Endodermal cell (in vitro differentiated cells): Measurements from ENCODE around the gene PBXIP1. TPM values are rescaled to one million over a fixed set of nuclear protein-coding genes. Genes with fewer than 3 reads are reported as not detected.
A peak's percentile ranks its signal among the peaks of the same experiment; 100 is the strongest.

ENCODE experiments used
- DNase-seq: peaks from one replicate; pipeline ENCODE4 v3.0.0-alpha.2; 2017
- H3K27ac ChIP-seq: 2 replicates; pipeline ENCODE4 v1.5.1; 2013; ENCODE audit warnings: mild to moderate bottlenecking, low read depth, low read length, moderate library complexity
- H3K27me3 ChIP-seq: 2 replicates; pipeline ENCODE4 v1.6.1; 2013; ENCODE audit warnings: mild to moderate bottlenecking, low read length, moderate library complexity; ENCODE audit not compliant: insufficient read depth, control insufficient read depth, poor library complexity, severe bottlenecking
- H3K36me3 ChIP-seq: 2 replicates; pipeline ENCODE4 v1.7.0; 2013; ENCODE audit warnings: mild to moderate bottlenecking, low read length, moderate library complexity; ENCODE audit not compliant: control insufficient read depth, insufficient read depth
- H3K4me1 ChIP-seq: one replicate; pipeline ENCODE4 v1.7.0; 2013; ENCODE audit warnings: low read length; ENCODE audit not compliant: control insufficient read depth, insufficient read depth
- H3K4me3 ChIP-seq: 2 replicates; pipeline ENCODE4 v1.5.1; 2013; ENCODE audit warnings: mild to moderate bottlenecking, low read length, moderate library complexity
- H3K9ac ChIP-seq: 2 replicates; pipeline ENCODE4 v1.6.1; 2013; ENCODE audit warnings: mild to moderate bottlenecking, low read length, moderate library complexity; ENCODE audit not compliant: poor library complexity, severe bottlenecking; ENCODE audit errors: extremely low read depth
- H3K9me3 ChIP-seq: 2 replicates; pipeline ENCODE4 v1.6.1; 2013; ENCODE audit warnings: mild to moderate bottlenecking, low read length, moderate library complexity; ENCODE audit not compliant: control insufficient read depth
- H3K27ac Mint-ChIP-seq: 2 replicates; pipeline ENCODE4 v1.8.0; 2020; ENCODE audit warnings: mixed read lengths
- H3K27me3 Mint-ChIP-seq: 2 replicates; pipeline ENCODE4 v1.8.0; 2021; ENCODE audit warnings: mild to moderate bottlenecking, mixed read lengths; ENCODE audit not compliant: insufficient read depth
- H3K36me3 Mint-ChIP-seq: 2 replicates; pipeline ENCODE4 v1.8.0; 2020; ENCODE audit warnings: low read depth, mixed read lengths
- H3K4me1 Mint-ChIP-seq: 2 replicates; pipeline ENCODE4 v1.8.0; 2020; ENCODE audit warnings: mixed read lengths
- H3K4me3 Mint-ChIP-seq: 2 replicates; pipeline ENCODE4 v1.8.0; 2020; ENCODE audit warnings: mild to moderate bottlenecking, moderate library complexity, mixed read lengths
- H3K9me3 Mint-ChIP-seq: 2 replicates; pipeline ENCODE4 v1.8.0; 2020; ENCODE audit warnings: mild to moderate bottlenecking, mixed read lengths
- WGBS, 2 experiments: methylation state at CpG; one replicate each; pipeline versions ENCODE4 v1.1.5 to v1.1.7; 2013; ENCODE audit warnings: missing lambda C conversion rate in 2 of 2, mixed read lengths in 1 of 2; ENCODE audit not compliant: insufficient coverage in 1 of 2, insufficient read length in 1 of 2; 5-methylcytosine and 5-hydroxymethylcytosine counted together
- total RNA-seq, 2 donors: library from RNA; stranded (reverse); fragmentation: NEBNext Ultra II Directional in 1 of 2; extraction: Animal tissue kit (Norgen Biotek cat#: 25700) in 1 of 2; gene quantifications; 2 replicates in 1 of 2; 3 replicates in 1 of 2; pipeline ENCODE4 v1.2.1, GENCODE V29; 2021
- TF ChIP-seq, protein P1 (sequence below): fragments of 200-600 bp; sonication (generic); conservative IDR thresholded peaks from 2 replicates; pipeline ENCODE4 v1.5.0; 2021; ENCODE audit warnings: antibody characterized with exemption, mild to moderate bottlenecking

The PBXIP1 gene
- total RNA-seq, 2 donors from 2014 or later, result 42.5 to 61.3 TPM

DNA sequence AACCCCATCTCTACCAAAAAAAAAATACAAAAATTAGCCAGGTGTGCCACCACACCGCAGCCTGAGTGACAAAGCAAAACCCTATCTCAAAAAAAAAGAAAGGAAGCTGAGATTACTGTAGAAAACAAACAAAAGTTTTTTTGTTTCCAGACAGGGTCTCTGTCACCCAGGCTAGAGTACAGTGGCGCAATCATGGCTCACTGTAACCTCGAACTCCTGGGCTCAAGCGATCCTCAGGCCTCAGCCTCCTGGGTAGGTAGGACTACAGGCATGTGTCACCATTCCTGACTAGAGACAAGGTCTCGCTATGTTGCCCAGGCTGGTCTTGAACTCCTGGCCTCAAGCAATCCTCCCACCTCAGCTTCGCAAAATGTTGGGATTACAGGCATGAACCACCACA is 8.5 kb upstream of the PBXIP1 start:
- Mint-ChIP-seq H3K27ac (peak overlapping the region; percentile 52), H3K9me3 (no peaks in the 10 kb centered on the region), H3K4me3 (no peak overlapping the region), H3K4me1 (peaks cover 28% of the 10 kb centered on the region), H3K27me3 (no peaks in the 10 kb centered on the region), H3K36me3 (peaks cover 60% of the 10 kb centered on the region)
- Histone ChIP-seq H3K9me3 (no peaks in the 10 kb centered on the region), H3K4me3 (no peak overlapping the region), H3K36me3 (peaks cover 67% of the 10 kb centered on the region), H3K9ac (no peak overlapping the region), H3K4me1 (no peaks in the 10 kb centered on the region), H3K27ac (no peak overlapping the region), H3K27me3 (no peaks in the 10 kb centered on the region)
- TF ChIP-seq, protein P1, sequence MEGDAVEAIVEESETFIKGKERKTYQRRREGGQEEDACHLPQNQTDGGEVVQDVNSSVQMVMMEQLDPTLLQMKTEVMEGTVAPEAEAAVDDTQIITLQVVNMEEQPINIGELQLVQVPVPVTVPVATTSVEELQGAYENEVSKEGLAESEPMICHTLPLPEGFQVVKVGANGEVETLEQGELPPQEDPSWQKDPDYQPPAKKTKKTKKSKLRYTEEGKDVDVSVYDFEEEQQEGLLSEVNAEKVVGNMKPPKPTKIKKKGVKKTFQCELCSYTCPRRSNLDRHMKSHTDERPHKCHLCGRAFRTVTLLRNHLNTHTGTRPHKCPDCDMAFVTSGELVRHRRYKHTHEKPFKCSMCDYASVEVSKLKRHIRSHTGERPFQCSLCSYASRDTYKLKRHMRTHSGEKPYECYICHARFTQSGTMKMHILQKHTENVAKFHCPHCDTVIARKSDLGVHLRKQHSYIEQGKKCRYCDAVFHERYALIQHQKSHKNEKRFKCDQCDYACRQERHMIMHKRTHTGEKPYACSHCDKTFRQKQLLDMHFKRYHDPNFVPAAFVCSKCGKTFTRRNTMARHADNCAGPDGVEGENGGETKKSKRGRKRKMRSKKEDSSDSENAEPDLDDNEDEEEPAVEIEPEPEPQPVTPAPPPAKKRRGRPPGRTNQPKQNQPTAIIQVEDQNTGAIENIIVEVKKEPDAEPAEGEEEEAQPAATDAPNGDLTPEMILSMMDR, result no peak
- DNase-seq, result no peak
- WGBS, 2 experiments, result 98 to 100% methylated on average over 6 of the region's 6 CpGs

DNA sequence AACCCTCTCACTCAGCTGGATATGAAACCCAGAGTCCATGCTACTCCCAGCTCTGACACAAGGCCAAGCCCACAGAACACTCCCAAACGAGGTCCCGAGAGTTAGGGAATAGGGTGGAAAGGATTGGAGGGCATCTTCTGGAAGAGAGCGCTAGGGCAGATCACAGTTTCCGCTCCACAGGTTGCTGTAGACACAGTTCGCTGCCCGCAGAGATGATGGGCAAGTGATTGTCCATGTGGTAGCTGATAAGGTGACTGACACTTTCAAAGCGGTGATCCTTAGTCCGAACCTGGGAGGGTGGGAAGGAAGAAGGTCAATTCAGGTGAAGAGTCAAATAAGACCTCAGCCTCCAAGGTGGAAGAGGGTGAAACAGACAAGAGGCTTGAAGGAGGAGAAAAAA is 7.7 kb upstream of the PBXIP1 start:
- TF ChIP-seq, protein P1, result no peak
- H3K4me3 Mint-ChIP-seq, result no peak overlapping the region
- DNase-seq, result no peak
- no peaks in the 10 kb centered on the region for H3K27me3 Mint-ChIP-seq
- Histone ChIP-seq H3K9ac (no peak overlapping the region), H3K9me3 (no peaks in the 10 kb centered on the region), H3K36me3 (peaks cover 73% of the 10 kb centered on the region), H3K27me3 (no peaks in the 10 kb centered on the region), H3K4me3 (no peak overlapping the region), H3K27ac (no peak overlapping the region), H3K4me1 (no peaks in the 10 kb centered on the region)
- H3K9me3 Mint-ChIP-seq, result no peaks in the 10 kb centered on the region
- WGBS, 2 experiments, result 94 to 99% methylated on average over 7 to 8 of the region's 8 CpGs
- H3K4me1 Mint-ChIP-seq, result peaks cover 22% of the 10 kb centered on the region
- H3K36me3 Mint-ChIP-seq, result peaks cover 56% of the 10 kb centered on the region
- peak overlapping the region; percentile 3 for H3K27ac Mint-ChIP-seq

DNA sequence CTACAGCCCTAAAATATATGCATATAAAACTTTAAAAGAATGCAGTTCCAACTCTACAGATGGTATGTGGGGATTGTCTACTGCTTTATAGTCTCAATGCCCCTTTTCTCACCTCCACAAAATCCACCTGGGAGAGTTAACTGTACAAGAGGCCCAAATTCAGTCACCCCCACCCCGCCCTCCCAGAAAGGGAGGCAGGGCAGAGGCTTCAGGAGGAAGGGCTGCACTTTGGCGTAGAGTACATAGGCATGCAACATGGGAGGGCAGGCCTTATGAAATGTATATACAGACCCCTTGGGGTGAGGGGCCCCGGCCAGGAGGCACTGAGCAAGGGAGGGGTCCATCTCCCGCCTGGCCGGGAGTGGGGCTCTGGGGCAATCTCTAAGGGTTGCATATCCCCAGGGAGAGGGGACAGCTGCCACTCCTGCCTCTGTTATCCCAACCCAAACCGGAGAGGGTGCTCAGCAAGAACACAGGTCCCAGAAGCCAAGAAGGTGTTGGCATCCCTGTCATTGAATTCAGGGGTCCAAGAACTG is 7.0 kb upstream of the PBXIP1 start:
- 65 to 89% methylated on average over 2 to 6 of the region's 6 CpGs for WGBS, 2 experiments
- no peaks in the 10 kb centered on the region for H3K27me3 Mint-ChIP-seq
- Histone ChIP-seq H3K9me3 (no peaks in the 10 kb centered on the region), H3K4me3 (peak overlapping the region; percentile 98), H3K4me1 (no peaks in the 10 kb centered on the region), H3K27ac (no peak overlapping the region), H3K36me3 (peaks cover 72% of the 10 kb centered on the region), H3K27me3 (no peaks in the 10 kb centered on the region), H3K9ac (no peak overlapping the region)
- H3K4me3 Mint-ChIP-seq, result peak overlapping the region; percentile 77
- peaks cover 54% of the 10 kb centered on the region for H3K36me3 Mint-ChIP-seq
- DNase-seq, result no peak
- peak overlapping the region; percentile 82 for H3K27ac Mint-ChIP-seq
- H3K4me1 Mint-ChIP-seq, result peaks cover 16% of the 10 kb centered on the region
- TF ChIP-seq, protein P1, result no peak
- no peaks in the 10 kb centered on the region for H3K9me3 Mint-ChIP-seq
